ENCODE measurements around the gene GRIN1. TPM values are rescaled to one million over a fixed set of nuclear protein-coding genes. Genes with fewer than 3 reads are reported as not detected.

GRIN1 gene
- polyA plus RNA-seq, 1 donor: not detected

- no peak for DNase-seq (ENCODE audit: low read depth)
Observed at GRCh38 chr9:137178201-137178938, 39.4 kb downstream of the GRIN1 start.

GRCh38 chr9:137178939-137179630 is 40.1 kb downstream of the GRIN1 start:
- no peak for DNase-seq (ENCODE audit: low read depth)

- DNase-seq (ENCODE audit: low read depth): no peak
Observed at GRCh38 chr9:137179761-137180160, 40.8 kb downstream of the GRIN1 start.

- DNase-seq (ENCODE audit: low read depth): no peak
Observed at GRCh38 chr9:137180491-137180890, 41.5 kb downstream of the GRIN1 start.

- DNase-seq (ENCODE audit: low read depth): no peak
Observed at GRCh38 chr9:137181680-137182079, 42.7 kb downstream of the GRIN1 start.

GRCh38 chr9:137182836-137183235 is 43.9 kb downstream of the GRIN1 start:
- no peak for DNase-seq (ENCODE audit: low read depth)

- no peak for DNase-seq (ENCODE audit: low read depth)
Observed at GRCh38 chr9:137183980-137184595, 45.1 kb downstream of the GRIN1 start.

GRCh38 chr9:137184881-137185660 is 46.1 kb downstream of the GRIN1 start:
- no peak for DNase-seq (ENCODE audit: low read depth)

GRCh38 chr9:137185921-137186320 is 47.0 kb downstream of the GRIN1 start:
- no peak for DNase-seq (ENCODE audit: low read depth)

GRCh38 chr9:137186385-137186784 is 47.4 kb downstream of the GRIN1 start:
- DNase-seq (ENCODE audit: low read depth): no peak

- DNase-seq (ENCODE audit: low read depth): no peak
Observed at GRCh38 chr9:137187386-137187785, 48.4 kb downstream of the GRIN1 start.

GRCh38 chr9:137188086-137188489 is 49.1 kb downstream of the GRIN1 start:
- DNase-seq (ENCODE audit: low read depth): no peak

- DNase-seq (ENCODE audit: low read depth): peak; percentile 91
Observed at GRCh38 chr9:137188490-137189296, 49.7 kb downstream of the GRIN1 start, which contains the start of the genes ANAPC2 and SSNA1. ANAPC2 (minus strand) TSS chr9:137188560; CDS start chr9:137188532, 28 bp downstream. SSNA1 (plus strand) TSS chr9:137188676; CDS start chr9:137188727, 51 bp downstream.

- DNase-seq (ENCODE audit: low read depth): no peak
Observed at GRCh38 chr9:137189297-137190295, 50.6 kb downstream of the GRIN1 start.

- no peak for DNase-seq (ENCODE audit: low read depth)
Observed at GRCh38 chr9:137190315-137190856, 51.4 kb downstream of the GRIN1 start.

GRCh38 chr9:137191245-137191644 is 52.3 kb downstream of the GRIN1 start:
- DNase-seq (ENCODE audit: low read depth): no peak

- DNase-seq (ENCODE audit: low read depth): no peak
Observed at GRCh38 chr9:137191691-137192447, 52.9 kb downstream of the GRIN1 start.

GRCh38 chr9:137192448-137192780 is 53.5 kb downstream of the GRIN1 start:
- DNase-seq (ENCODE audit: low read depth): no peak

- DNase-seq (ENCODE audit: low read depth): no peak
Observed at GRCh38 chr9:137192859-137193258, 53.9 kb downstream of the GRIN1 start.
